Activated T-helper 2 cell treated with anti-CD3 and anti-CD28 coated beads, Interferon-gamma antibody, Interleukin-2, Interleukin-4, amounts not matched to agents 10 μg/mL and 5 μg/mL and 100 μg/mL, durations not matched to agents 14 hours and 24 hours and 36 hours (primary cell): Measurements from ENCODE around the gene LALBA. TPM values are rescaled to one million over a fixed set of nuclear protein-coding genes. Genes with fewer than 3 reads are reported as not detected.

Experiments used
- total RNA-seq: library from RNA; stranded (reverse); gene quantifications from 2 replicates; pipeline ENCODE4 v1.2.3, GENCODE V29; 2022

Gene LALBA
- total RNA-seq, 1 donor from 2014 or later, result not detected

Other genes with a start within 250 kb of the LALBA start
- 5.4 and 6.4 TPM in 2 replicates for gene ZNF641, start 219.1 kb downstream of the LALBA start, total RNA-seq
- not detected in 2 replicates for gene ANP32D, start 97.5 kb downstream of the LALBA start, total RNA-seq
- gene C12orf54, start 87.5 kb downstream of the LALBA start, total RNA-seq, result not detected in 2 replicates
- gene OR8S1, start 44.4 kb downstream of the LALBA start, total RNA-seq, result not detected in 2 replicates
- 59.5 and 62.7 TPM in 2 replicates for gene KANSL2, start 112.2 kb upstream of the LALBA start, total RNA-seq
- 70.2 and 71.9 TPM in 2 replicates for gene CCNT1, start 146.7 kb upstream of the LALBA start, total RNA-seq
- gene ADCY6, start 219.0 kb upstream of the LALBA start, total RNA-seq, result 0.39 and 0.55 TPM in 2 replicates
- 11.5 and 13.1 TPM in 2 replicates for gene CACNB3, start 248.4 kb upstream of the LALBA start, total RNA-seq